Measurements from ENCODE around the gene ANGEL2.
"Not testable (repeated sequence)": the region's sequence is repeated elsewhere in the genome, so short reads cannot be mapped to it uniquely, and the experiment has no call there.

Gene ANGEL2

DNA sequence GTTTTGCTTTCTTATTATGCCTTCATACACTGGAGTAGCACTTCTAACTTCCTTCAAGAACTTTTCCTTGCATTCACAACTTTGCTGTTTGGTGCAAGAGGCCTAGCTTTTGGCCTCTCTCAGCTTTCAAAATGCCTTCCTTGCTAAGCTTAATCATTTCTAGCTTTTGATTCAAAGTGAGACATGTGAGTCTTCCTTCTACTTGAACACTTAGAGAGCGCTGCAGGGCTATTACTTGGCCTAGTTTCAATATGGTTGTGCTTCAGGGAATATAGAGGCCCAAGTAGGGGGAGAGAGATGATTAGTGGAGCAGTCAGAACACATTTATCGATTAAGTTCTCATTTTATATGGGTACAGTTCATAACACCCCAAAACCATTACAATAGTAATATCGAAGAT is 12.4 kb downstream of the ANGEL2 start:
- no peaks in the 10 kb centered on the region for H4K20me1 ChIP-seq (ENCODE audit: low read depth, low read length)
- H3F3A ChIP-seq (ENCODE audit: insufficient read depth), result no peaks in the 10 kb centered on the region
- no peaks in the 10 kb centered on the region for H3K9me3 ChIP-seq (ENCODE audit: insufficient read depth, low read length)
- no peak overlapping the region for H3K27ac ChIP-seq (ENCODE audit: low read depth, low read length)
- no peaks in the 10 kb centered on the region for H3K79me2 ChIP-seq (ENCODE audit: insufficient read depth, low read length)
- no peak overlapping the region for H3K9ac ChIP-seq (ENCODE audit: low read length)
- peaks cover 15% of the 10 kb centered on the region; the same call in 1 of the 2 replicates for H3K36me3 ChIP-seq (ENCODE audit: low read length)
- H3K9me2 ChIP-seq (replicated peaks; ENCODE audit: insufficient read depth, low read length), result no peaks in the 10 kb centered on the region
- no peaks in the 10 kb centered on the region for H3K27me3 ChIP-seq (ENCODE audit: low read length)
- no peak overlapping the region for H3K4me3 ChIP-seq (ENCODE audit: insufficient read depth, low read length, poor library complexity, severe bottlenecking)
- TF ChIP-seq, protein P1, sequence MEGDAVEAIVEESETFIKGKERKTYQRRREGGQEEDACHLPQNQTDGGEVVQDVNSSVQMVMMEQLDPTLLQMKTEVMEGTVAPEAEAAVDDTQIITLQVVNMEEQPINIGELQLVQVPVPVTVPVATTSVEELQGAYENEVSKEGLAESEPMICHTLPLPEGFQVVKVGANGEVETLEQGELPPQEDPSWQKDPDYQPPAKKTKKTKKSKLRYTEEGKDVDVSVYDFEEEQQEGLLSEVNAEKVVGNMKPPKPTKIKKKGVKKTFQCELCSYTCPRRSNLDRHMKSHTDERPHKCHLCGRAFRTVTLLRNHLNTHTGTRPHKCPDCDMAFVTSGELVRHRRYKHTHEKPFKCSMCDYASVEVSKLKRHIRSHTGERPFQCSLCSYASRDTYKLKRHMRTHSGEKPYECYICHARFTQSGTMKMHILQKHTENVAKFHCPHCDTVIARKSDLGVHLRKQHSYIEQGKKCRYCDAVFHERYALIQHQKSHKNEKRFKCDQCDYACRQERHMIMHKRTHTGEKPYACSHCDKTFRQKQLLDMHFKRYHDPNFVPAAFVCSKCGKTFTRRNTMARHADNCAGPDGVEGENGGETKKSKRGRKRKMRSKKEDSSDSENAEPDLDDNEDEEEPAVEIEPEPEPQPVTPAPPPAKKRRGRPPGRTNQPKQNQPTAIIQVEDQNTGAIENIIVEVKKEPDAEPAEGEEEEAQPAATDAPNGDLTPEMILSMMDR (IDR thresholded peaks at IDR 0.05; ENCODE audit: insufficient read depth, low read length, poor library complexity, severe bottlenecking), result no peak
- no peak for TF ChIP-seq EZH2phosphoT487 (conservative IDR thresholded peaks at IDR 0.05; ENCODE audit: low read length)
- H2AFZ ChIP-seq (ENCODE audit: low read depth, low read length, severe bottlenecking), result no peak overlapping the region
- H3K4me2 ChIP-seq (ENCODE audit: low read depth, low read length, poor library complexity, severe bottlenecking), result no peak overlapping the region

DNA sequence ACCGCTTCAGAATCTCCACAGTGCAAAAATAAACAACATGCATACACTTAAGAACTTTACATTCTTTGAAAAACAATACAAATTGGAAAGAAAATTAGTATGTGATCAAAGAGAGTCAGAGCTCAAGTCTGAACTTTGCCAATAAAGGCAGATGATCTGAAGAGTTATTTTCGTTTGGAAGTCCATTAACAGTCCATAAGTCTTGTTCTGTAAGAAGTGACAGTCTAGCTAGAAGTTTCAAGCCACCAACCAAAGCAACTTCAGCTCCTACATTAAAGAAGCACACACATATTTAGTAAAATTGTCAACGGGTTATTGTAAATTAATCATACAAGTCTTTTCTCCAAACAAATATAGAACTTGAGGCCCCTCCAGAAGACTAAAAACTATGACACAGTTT is 20.7 kb downstream of the ANGEL2 start:
- Histone ChIP-seq H4K20me1 (ENCODE audit: low read depth, low read length) (no peaks in the 10 kb centered on the region), H3K9ac (ENCODE audit: low read length) (no peak overlapping the region), H3K36me3 (ENCODE audit: low read length) (peaks cover 22% of the 10 kb centered on the region; the same call in 1 of the 2 replicates), H3K9me3 (ENCODE audit: insufficient read depth, low read length) (no peaks in the 10 kb centered on the region), H3K27me3 (ENCODE audit: low read length) (no peaks in the 10 kb centered on the region), H3K27ac (ENCODE audit: low read depth, low read length) (no peak overlapping the region), H3K9me2 (replicated peaks; ENCODE audit: insufficient read depth, low read length) (no peaks in the 10 kb centered on the region), H3K4me3 (ENCODE audit: insufficient read depth, low read length, poor library complexity, severe bottlenecking) (no peak overlapping the region), H2AFZ (ENCODE audit: low read depth, low read length, severe bottlenecking) (no peak overlapping the region), H3K4me2 (ENCODE audit: low read depth, low read length, poor library complexity, severe bottlenecking) (no peak overlapping the region), H3K79me2 (ENCODE audit: insufficient read depth, low read length) (no peaks in the 10 kb centered on the region), H3F3A (ENCODE audit: insufficient read depth) (peaks cover 7% of the 10 kb centered on the region)
- TF ChIP-seq, protein P1 (IDR thresholded peaks at IDR 0.05; ENCODE audit: insufficient read depth, low read length, poor library complexity, severe bottlenecking), result no peak
- no peak for TF ChIP-seq EZH2phosphoT487 (conservative IDR thresholded peaks at IDR 0.05; ENCODE audit: low read length)

DNA sequence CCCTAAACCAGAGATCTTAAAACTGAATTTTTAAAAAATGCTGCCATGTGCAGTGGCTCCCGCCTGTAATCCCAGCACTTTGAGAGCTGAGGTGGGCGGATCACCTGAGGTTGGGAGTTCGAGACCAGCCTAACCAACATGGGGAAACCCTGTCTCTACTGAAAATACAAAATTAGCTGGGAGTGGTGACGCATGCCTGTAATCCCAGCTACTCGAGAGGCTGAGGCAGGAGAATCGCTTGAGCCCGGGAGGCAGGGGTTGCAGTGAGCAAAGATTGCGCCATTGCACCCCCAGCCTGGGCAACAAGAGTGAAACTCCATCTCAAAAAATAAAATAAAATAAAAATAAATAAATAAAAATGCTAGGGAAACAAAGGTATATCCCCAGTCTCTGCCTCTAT is 21.7 kb downstream of the ANGEL2 start:
- not testable (repeated sequence) for H3K4me2 ChIP-seq (ENCODE audit: low read depth, low read length, poor library complexity, severe bottlenecking)

DNA sequence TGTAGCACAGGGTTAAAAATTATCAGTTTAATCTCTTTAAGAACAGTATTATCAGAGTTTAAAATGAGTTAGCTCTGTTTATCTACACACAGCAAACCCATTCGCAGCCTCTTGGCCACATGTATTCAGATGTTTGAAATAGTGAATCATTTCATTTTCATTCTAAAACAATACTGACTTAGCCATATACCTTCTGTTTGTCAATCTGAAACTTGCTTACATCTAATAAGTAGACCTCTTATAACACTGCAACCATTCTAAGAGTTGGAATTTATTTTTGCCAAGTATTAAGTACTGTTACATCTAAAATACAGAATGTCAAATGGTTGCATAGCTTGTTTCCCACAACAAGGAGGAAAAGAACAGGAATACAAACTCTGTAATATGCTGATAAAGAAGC is 25.4 kb downstream of the ANGEL2 start:
- H3K9ac ChIP-seq (ENCODE audit: low read length), result no peak overlapping the region

More for the DNA sequence above, 21.7 kb downstream of the ANGEL2 start:
- H3K79me2 ChIP-seq (ENCODE audit: insufficient read depth, low read length); H3K9me2 ChIP-seq (replicated peaks; ENCODE audit: insufficient read depth, low read length); H3K9me3 ChIP-seq (ENCODE audit: insufficient read depth, low read length); H2AFZ ChIP-seq (ENCODE audit: low read depth, low read length, severe bottlenecking); H3F3A ChIP-seq (ENCODE audit: insufficient read depth); H3K27me3 ChIP-seq (ENCODE audit: low read length); H4K20me1 ChIP-seq (ENCODE audit: low read depth, low read length); H3K9ac ChIP-seq (ENCODE audit: low read length); H3K4me3 ChIP-seq (ENCODE audit: insufficient read depth, low read length, poor library complexity, severe bottlenecking); H3K27ac ChIP-seq (ENCODE audit: low read depth, low read length): not testable (repeated sequence)
- H3K36me3 ChIP-seq (ENCODE audit: low read length), result peaks cover 19% of the 10 kb centered on the region; the same call in 1 of the 2 replicates

More for the DNA sequence above, 25.4 kb downstream of the ANGEL2 start:
- Histone ChIP-seq H3K4me3 (ENCODE audit: insufficient read depth, low read length, poor library complexity, severe bottlenecking) (no peak overlapping the region), H3K79me2 (ENCODE audit: insufficient read depth, low read length) (no peaks in the 10 kb centered on the region), H3K27ac (ENCODE audit: low read depth, low read length) (no peak overlapping the region), H2AFZ (ENCODE audit: low read depth, low read length, severe bottlenecking) (no peak overlapping the region), H4K20me1 (ENCODE audit: low read depth, low read length) (no peaks in the 10 kb centered on the region), H3K9me2 (replicated peaks; ENCODE audit: insufficient read depth, low read length) (no peaks in the 10 kb centered on the region), H3K27me3 (ENCODE audit: low read length) (no peaks in the 10 kb centered on the region), H3K9me3 (ENCODE audit: insufficient read depth, low read length) (no peaks in the 10 kb centered on the region), H3F3A (ENCODE audit: insufficient read depth) (no peaks in the 10 kb centered on the region; the same call in 1 of the 2 replicates), H3K4me2 (ENCODE audit: low read depth, low read length, poor library complexity, severe bottlenecking) (no peak overlapping the region), H3K36me3 (ENCODE audit: low read length) (peaks cover 15% of the 10 kb centered on the region; the same call in 1 of the 2 replicates)
- no peak for TF ChIP-seq EZH2phosphoT487 (conservative IDR thresholded peaks at IDR 0.05; ENCODE audit: low read length)
- TF ChIP-seq, protein P1 (IDR thresholded peaks at IDR 0.05; ENCODE audit: insufficient read depth, low read length, poor library complexity, severe bottlenecking), result no peak
